ENCODE results near the gene SIGLEC11.
"Not testable (repeated sequence)": the region's sequence is repeated elsewhere in the genome, so short reads cannot be mapped to it uniquely, and the experiment has no call there.

Gene SIGLEC11

DNA sequence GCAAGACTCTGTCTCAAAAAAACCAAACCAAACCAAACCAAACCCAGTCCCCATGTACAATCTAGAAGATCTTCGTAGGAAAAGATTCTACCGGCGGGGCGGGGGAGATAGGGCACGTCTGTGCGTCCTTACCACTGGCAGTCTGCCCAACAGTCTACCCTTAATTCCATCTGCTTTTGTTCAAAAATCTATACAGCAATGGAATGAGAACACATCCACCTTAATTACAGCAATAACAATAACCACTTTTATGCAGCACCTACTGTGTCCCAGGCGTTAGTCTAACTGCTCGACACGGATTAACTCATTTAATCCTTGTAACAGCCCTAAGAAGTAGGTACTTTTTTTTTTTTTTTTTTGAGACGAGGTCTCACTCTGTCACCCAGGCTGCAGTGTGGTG, 34.5 kb downstream of the SIGLEC11 start:
- DNase-seq (ENCODE audit: low read depth in 2 of 2): no peak

DNA sequence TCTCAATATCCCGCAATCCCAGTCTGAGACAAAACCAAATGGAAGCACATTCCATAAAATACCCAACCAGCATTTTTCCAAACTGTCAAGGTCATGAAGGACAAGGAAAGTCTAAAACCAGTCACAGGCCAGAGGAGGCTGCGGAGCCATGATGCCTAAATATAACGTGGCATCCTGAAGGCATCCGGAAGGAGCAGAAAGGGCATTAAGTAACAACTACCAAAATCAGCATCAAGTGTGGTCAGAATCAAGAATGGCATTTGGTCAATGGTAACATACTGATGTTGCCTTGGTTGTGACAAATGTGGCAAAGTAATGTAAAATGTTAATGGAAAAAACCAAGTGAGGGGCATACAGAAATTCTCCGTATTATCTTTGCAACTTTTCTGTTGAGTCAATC, 35.5 kb downstream of the SIGLEC11 start:
- DNase-seq (ENCODE audit: low read depth in 2 of 2): no peak

DNA sequence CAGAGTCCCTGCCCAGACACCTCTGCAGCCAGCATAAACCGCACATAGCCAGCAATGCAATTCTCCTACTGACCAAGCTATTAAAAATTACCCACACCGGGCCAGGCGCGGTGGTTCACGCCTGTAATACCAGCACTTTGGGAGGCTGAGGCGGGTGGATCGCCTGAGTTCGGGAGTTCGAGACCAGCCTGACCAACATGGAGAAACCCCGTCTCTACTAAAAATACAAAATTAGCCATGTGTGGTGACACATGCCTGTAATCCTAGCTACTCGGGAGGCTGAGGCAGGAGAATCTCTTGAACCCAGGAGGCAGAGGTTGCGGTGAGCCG, 36.1 kb downstream of the SIGLEC11 start:
- DNase-seq (ENCODE audit: low read depth in 2 of 2): not testable (repeated sequence)

DNA sequence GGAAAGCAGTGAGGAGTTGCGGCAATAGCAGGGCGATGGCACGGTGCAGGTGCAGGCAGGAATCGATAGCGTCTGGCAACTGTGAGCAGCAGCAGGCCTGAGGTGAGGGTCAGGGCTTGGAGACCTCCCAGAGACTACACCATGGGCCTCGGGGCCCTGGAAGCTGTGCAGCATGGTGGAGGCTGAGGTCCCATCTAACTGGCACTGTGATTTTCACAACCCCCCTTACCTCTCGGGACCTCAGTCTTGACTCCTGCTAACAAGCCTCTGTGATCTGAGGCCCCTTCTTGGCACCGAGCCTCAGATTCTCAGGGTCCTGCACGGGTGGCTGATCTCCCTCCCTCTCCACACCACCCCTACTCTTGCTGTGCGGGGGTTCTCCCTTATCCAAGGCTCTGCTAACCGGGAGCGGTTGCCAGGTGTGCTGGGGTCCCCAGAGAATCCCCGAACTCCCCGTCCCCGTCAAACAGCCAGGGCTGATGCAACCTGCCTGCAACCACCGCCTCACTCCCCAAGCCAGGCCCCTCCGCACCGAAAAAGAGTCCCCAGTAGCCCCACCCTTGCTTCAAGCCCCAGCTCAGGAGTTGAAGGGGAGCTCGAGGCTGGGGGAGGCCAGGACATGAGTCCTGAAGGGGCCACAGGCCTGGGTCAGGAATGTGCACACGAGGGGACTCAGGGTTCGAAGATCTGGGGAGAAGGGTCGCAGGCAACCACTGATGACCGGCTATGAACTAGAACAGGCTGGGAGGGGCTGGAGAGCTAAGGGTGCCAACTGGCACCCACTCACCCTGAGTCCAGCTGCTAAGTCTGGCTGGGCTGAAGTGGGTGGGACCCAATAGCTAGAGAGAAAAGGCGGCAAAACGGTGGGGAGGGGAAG, 36.7 kb downstream of the SIGLEC11 start:
- DNase-seq (ENCODE audit: low read depth in 2 of 2): no peak

DNA sequence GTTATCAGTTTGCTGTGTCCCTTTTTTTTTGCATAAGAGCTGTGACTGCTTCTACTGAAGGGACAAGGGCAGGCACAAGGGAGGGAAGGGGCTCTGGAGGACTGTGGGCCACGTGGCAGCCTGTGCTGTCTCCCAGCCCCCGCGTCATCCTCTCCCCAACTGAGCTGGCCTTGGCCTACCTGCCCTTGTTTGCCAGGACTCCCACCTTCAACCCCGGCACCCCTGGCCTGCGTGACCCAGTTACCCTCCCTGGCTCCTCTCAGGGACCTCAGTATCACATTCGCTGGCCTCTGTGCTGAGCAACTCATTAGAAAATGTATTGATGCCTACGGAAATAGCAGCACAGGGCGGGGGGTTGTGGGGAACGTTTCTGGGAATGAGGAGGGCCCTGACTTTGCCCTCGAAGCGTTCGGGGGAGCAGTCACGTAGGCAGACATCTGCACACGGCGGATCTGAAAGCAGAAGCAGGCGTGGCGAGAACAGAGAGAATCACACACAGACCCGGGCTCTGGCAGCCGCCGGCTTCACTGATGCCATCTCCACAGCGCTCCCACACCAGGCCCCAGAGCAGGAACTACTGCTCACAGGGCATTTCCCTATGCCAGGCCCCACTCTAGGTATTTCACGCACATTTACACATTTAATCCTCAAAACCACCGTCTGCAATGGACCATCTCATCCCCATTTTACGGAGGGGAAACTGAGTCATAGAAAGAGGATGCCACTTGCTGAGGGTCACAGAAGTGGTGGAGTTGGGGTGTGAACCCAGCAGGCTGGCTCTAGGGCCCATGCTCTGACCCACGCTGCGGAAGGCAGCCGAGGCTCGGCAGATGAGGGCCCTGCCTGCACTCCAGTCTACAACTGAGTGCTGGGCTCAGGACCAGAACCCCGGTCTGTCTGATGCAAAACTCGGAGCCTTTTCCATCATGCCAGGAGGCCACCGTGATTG, 37.6 kb downstream of the SIGLEC11 start:
- DNase-seq (ENCODE audit: low read depth in 2 of 2): no peak

DNA sequence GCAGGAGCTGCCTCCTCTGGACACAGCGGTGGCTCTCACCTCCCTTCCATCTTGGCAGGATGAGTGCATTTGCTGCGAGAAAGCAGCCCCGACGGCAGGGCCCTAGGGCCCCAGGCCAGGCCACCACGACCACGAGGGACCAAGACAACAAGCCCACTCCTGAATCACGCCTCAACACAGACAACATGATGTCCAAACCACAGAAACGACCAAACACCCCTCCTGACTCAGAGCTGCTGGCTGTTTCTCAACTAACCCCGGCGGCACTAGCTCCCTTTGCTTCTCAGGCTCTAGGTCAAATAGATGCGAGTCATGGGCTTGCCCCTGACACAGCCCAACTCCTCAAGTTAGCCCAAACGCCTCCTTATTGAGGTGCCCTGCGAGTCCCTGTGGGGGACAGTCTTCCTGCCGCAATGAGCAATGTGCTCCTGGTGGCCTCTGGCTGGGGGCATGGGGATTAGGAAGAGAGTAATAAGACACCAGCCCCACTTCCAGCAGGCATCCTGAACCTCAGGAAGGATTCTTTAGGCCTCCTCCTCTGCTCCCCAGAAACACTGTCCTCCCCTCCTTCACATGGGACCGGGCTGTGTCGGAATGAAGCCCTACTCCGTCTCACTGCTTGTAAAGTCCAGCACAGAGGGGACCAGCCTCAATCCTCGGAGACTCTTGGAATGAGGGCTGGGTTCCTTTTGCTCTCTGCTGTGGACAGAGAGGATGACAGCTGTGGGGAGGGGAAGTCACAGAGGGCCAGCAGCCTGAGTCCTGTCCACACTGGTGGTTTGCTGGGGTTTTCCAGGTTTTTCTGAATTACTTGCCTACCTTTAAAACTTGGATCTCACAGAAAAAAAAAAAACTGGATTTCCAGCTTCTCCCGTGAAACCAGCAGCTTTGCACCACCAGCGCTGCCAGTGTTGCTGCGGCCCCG, 38.8 kb downstream of the SIGLEC11 start:
- no peak for DNase-seq (ENCODE audit: low read depth in 2 of 2)

DNA sequence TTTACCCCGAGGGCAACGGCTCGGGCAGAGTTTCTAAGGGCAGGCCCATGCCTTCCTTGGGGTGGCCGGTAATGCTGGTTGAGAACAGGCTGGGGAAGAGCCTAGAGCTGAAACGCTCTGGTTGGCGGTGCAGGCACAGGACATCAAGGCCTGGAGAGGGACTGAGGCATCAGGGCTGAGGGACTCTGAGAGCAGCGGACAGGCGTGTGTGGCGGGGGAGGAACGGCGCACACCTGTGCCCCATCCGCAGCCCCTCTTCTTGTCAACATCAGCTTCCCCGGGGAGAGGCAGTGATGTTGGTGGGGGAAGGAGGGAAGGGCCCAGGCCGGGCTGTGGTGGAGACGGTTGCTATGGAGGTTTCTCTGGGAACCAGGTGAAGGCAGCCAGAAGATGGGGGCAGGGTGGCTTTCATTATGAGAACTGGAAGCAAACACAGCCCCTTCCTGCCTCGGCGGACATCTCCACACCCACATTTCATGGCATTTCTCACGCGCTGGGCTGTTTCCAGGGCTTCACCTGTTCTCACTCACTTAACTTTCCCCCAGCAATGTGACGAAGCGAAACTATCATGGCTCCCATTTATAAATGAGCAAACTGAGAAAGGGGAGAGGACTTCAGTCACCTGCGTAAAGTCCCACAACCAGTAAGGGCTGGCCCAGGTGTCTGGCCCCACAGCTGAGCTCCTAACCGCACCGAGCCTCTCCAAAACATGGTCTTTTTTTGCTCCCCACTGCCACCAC, 40.2 kb downstream of the SIGLEC11 start:
- no peak for DNase-seq (ENCODE audit: low read depth in 2 of 2)

DNA sequence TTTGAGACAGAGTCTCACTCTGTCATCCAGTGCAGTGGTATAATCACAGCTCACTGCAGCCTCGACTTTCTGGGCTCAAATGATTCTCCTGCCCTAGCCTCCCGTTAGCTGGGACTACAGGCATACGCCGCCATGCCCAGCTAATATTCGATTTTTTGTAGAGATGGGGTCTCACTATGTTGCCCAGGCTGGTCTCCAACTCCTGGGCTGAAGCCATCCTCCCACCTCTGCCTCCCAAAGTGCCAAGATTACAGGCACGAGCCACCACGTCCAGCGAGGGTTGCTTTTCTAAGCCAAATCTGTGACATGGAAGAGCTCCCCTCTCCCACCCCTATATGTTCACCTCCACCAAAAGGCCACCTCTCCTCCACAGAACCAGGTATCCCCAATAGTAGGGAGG, 42.9 kb downstream of the SIGLEC11 start:
- DNase-seq (ENCODE audit: low read depth in 2 of 2): no peak

DNA sequence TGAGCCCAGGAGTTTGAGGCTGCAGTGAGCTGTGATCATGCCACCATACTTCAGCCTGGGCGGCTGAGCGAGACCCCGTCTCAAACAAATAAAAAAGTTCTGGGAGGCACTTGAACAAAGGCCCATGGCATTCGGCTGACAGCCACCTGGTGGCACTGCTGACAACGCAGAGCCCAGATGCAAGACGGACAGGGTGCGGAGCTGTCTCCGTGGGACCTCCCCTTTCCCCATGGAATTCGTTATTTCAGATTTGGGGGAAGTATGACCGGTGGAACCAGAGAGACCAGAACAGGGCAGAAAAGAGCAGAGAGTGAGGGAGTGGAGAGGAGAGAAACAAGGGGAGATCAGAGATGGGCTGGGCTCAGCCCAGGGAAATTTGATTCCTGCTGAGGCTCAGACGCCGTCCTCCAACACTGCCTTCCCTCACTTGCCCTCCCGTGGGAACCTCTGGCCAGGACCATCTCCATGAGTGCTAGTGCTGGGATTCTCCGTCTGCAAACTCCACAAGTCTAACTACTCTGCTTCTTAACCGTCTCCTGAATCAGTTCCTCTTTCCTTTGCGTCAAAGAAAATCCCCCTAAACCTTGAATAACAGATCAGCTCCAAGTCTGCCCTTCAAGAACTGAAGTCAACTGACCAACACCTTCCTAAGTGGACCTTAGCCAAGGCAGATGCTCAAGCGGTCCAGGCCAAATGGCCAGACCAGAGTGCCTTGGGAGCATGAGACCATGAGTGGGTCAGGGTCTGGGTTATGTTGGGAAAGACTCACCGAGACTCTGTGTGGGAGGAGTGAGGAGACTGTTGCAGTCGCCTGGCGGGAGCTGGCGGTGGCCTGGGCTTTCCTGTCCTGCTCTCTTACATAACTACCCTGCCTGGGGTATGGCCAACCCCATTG, 43.9 kb downstream of the SIGLEC11 start:
- DNase-seq (ENCODE audit: low read depth in 2 of 2): no peak

DNA sequence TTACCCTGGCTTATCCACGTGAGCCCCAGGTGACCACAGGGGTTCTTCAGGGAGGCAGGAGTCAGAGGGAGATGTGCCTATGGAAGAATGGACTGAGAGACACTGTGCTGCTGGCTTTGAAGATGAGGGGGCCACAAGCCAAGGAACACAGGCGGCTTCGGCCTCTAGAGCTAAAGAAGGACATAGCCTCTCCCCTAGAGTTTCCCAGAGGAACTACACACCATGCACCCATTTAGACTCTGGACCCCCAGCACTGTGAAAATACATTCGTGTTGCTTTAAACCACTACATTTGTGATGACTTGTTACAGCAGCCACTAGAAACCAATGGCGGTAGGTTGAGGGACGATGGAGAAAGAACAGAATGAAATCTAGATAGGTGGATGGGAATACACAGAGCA, 45.7 kb downstream of the SIGLEC11 start:
- no peak for DNase-seq (ENCODE audit: low read depth in 2 of 2)

DNA sequence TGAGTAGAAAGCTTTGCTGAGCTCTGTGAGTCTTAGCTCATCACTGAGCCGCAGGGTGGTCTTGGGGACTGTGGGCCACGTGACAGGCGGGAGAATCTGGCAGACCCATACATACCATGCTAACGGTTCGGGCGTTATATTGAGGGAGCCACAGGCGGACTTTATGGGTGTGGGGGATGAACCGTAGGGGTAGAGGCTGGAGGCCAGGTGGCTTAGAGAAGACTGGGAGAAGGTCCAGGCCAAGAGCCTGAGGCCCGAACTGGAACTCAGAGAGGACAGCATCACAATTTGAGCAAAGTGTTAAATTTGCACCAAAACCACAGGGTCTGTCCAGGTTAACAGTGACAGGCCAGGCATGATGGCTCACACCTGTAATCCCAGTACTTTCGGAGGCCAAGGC, 47.3 kb downstream of the SIGLEC11 start:
- DNase-seq (ENCODE audit: low read depth in 2 of 2): no peak

DNA sequence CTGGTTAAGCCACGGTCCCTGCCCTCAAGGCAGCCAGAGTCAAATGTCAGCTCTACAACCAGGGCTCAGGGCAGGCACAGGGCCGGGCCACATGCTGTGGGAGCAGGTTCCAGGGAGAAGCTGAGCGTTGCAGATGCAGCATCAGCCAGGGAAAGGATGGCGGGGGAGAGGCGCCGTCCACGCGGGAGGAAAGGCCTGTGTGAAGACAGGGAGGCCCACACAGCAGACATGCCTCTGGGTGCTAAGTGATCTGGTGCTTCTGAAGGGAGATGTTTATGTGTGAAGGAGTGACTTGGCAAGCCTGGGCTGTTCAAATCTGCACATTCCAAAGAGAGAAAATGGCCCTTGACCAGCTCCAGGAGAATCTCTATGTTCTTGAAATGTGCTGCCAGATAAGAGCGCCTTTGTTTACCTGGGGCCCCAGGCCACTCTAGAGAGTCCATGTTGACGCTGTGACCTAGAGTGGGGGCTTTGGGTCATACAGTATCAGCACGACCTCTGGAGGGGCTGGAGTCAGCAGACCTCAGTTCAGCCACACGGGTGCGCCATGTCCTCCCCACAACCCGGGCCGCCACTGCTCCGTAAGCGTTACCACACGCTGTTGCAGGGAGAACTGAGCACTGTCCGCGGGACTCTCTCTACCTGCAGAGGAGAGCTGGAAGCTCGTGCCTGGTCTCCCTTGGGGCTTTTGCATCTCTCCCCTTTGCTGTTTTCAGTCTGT, 47.8 kb downstream of the SIGLEC11 start:
- no peak for DNase-seq (ENCODE audit: low read depth in 2 of 2)

DNA sequence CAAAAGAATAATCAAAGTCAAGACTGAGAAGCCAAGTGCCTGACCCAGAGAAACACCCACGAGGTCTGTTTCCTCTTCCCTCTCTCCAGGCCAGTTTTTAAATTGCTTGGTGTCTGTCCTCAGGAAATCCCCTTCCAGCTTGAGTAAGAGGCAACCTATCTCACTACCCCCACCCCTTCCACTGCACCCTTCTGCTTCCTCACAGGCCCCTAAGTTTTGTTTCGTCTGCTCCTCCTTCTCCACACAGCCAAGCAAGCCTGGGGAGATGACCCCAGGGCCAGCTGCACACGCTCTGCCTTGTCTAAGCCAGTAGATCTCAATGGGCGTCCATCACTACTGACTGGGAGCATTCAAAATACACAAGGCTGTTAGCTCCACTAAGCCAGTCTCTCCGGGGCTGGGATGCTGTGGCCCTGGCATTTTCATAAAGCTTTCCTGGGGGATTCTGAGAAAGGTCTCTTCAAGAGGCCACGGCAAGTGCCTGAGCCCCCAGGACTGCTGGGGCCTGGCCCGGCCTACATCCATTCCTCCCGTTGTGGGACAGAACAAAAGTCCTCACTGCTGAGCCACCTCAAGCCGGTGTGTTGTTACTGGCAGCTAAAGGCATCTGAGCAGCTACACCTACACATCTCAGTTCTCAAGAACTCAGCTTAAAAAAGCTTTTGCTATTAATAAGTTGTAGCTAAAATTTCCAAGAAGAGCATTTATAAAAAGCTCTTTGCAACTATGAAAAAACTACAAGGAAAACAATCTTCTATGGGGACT, 49.4 kb downstream of the SIGLEC11 start:
- DNase-seq (ENCODE audit: low read depth in 2 of 2): no peak

DNA sequence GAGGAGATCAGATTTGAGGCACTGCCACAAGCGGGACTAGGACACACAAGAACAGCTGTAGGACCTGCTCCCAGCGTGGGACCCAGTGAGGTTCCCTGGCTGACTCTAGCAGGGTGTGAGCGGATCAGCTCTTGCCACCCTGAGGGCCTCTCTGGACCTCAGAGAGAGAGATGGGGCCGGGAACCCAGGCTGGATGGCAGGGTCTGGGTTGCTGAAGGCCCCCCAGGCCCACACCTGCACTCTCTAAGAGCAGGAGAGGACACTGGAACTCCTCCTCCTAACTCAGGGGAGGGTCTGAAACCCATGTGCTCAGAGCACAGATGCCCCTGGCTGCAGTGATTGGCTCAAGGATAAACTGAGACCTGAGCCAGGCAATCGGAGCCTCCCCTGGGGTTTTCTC, 50.8 kb downstream of the SIGLEC11 start:
- no peak for DNase-seq (ENCODE audit: low read depth in 2 of 2)

DNA sequence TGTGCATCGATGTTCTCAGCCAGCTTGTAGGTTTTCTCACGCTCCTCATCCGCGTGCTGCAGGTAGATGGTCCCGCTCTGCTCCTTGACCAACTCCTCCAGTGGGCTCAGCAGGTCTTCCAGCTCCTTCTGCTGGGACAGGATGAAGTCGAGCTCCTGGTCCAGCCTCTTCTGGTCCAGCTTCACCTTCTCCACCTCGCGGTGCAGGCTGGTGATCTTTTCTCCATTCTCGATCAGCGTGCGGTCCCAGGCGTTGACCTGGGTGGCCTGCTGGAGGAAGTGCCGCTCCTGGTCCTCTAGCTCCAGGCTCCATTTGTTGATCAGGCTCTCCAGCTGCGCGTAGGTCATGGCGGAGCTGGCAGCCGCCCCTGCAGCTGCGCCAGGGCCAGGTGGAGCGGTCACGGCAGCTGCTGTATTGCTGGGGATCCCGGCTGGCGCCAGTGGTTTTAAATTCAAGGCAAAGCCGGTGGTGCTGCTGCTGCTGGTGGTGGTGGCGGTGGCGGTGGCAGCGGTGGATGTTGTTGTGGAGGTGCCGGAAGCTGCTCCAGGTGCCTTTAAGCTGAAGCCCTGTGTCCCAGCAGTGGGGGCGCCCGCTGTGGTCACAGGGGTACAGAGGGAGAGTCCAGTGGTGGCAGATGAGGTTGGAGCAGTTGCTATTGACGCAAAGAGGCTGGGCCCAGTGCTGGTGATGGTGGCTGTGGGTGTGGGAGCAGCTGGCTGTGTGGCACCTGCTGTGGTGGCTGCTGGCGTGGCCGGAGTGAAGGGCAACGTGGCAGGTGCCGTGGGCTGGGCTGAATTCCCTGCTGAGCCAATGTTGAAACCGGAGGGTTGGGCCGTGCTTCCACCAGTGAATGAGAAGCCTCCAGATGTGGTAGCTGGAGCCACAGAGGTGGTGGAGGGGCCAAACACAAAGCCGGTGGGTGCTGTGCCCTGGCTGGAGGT, 52.2 kb downstream of the SIGLEC11 start:
- DNase-seq (ENCODE audit: low read depth in 2 of 2): no peak

DNA sequence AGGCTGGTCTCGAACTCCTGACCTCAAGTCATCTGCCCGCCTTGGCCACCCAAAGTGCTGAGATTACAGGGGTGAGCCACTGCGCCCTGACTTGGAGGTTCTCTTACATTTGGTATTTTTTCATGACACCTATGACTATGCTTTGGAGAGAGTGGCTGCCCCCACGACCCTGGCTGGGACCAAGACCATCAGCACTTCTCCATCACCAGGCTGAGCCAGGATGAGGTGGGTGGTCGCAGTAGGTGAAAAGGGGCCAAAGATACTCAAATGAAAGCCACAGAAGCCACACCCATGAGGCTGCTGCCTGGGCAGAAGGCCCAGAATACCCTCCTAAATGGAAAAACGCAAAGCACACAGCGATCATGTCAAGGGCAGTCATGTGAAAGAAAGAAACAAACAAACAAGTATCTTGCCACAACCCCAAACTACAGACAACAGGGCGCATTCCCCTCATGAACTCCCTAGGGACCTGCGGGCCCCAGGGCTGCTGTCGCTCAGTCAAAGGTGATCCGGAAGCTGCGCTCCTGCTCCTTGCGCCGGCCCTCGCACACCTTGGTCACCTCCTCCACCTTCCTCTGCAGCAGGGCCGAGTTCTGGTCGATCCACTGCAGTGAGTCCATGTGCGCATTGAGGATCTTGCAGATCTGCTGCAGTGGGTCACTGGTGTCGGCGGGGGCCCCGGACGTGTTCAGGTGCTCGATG, 53.1 kb downstream of the SIGLEC11 start:
- DNase-seq (ENCODE audit: low read depth in 2 of 2): no peak

Measured in stimulated activated CD8-positive, alpha-beta memory T cell treated with anti-CD3 and anti-CD28 coated beads, Interleukin-15, amount 100 ng/mL, for 4 hours (primary cell).